Activated CD8-positive, alpha-beta memory T cell treated with anti-CD3 and anti-CD28 coated beads, Interleukin-2, amount 50 U/mL, for 1 hour (primary cell): ENCODE results near the gene GUCA2B.

Experiments
- DNase-seq: peaks from one replicate; pipeline ENCODE4 v3.0.0-alpha.2; 2020; ENCODE audit errors: extremely low read depth

GUCA2B gene

GRCh38 chr1:42152907-42153600, at the start of gene GUCA2B:
GUCA2B (plus strand) TSS chr1:42153410; CDS start chr1:42153451, 41 bp downstream.
- no peak for DNase-seq

DNA sequence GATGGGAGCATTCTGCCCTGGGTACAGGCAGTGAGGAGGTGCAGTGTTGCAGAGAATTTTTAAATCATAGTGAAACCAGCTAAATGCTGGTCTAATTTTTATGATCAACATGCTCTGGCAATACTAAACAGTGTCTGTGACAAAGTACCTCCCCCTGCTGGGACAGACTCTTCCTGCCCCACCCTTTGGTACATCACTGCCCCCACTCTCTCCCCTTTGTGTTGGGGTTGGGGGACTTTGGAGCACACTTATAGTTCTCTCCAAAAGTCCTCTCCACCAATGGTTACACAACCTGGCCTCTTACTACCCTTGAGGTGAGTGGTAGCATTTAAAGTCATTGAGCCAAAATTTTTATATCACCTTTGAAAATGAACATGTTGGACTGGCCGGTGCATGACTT, 48.2 kb upstream of the GUCA2B start:
- no peak for DNase-seq

DNA sequence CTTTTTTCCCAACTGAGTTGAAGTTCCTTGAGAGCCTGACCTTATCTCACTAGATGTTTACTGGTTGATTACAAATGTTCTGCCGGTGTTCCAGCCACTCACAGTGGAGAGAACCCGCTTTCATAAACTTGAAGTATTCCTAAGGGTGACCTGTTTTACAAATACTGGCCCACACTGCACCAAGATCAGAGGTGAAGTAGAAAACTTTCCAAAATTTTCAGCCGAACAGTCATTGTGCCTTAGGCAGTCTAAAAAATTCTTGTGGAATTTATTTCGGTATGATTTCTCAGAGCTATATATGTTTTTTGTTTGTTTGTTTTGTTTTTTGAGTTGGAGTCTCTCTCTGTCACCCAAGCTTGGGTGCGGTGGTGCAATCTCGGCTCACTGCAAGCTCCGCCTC, 44.9 kb upstream of the GUCA2B start:
- DNase-seq, result no peak

- no peak for DNase-seq
Measured at GRCh38 chr1:42109600-42109999, 43.6 kb upstream of the GUCA2B start.

GRCh38 chr1:42114229-42114628, 39.0 kb upstream of the GUCA2B start:
- DNase-seq, result no peak

- DNase-seq, result no peak
Measured at GRCh38 chr1:42117214-42117613, 36.0 kb upstream of the GUCA2B start.

DNA sequence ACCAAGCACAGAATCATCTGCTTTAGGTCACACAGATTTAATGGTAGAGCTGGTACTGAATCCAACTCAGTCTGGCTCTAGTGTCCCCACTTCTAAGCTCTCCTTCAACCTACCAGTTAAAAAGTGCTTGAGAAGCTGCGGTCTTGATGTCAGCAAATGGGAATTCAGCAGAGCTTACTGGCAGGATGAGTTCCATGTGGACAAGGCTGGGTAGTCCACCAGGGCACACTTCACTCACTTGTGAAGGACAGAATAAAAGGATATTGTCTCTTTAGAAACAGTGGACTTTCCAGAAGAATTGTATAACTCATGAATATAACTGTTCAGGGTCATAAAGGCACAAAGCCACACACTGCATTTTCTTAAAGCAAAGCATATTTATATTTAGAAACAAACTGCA, 35.1 kb upstream of the GUCA2B start:
- no peak for DNase-seq

- no peak for DNase-seq
Measured at GRCh38 chr1:42122408-42122807, 30.8 kb upstream of the GUCA2B start.

DNA sequence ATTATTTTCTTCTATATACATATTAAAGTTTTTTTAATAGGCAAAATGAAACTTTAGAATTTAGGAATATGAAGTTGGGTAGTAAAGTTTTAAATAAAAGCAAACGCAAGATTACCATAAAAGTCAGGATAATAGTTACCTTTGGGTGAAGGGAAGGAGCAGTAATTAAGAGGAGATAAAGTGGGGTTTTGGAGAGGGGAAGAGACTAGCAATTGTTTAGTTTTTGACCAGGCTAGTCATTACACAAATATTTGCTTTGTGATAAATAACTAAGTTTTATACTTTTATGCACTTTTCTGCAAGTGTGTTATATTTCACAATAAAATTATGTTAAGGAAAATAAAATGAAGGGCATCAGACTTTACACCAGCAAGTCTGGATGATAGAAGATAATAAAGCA, 27.7 kb upstream of the GUCA2B start:
- no peak for DNase-seq

DNA sequence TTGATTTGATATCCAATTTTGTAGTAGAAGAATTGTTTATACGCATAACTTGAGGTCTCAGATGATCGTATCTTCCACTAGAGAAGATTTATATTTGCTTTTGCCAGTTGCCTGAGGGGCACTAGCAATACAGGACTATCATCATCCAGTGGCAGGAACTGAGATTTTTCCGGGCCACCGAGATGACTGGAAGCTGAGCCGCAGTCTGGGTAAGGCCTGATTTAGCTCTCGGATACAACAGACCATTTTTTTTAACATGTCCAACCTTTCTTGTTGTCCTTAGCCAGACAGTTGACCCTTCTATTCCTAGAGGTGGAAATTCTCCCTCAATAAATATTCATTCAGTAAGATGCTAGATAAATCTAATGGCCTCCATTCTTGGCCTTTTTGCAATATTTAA, 25.4 kb upstream of the GUCA2B start:
- DNase-seq, result no peak

GRCh38 chr1:42128499-42128898, 24.7 kb upstream of the GUCA2B start:
- no peak for DNase-seq

- no peak for DNase-seq
Measured at GRCh38 chr1:42128964-42129363, 24.2 kb upstream of the GUCA2B start.

- DNase-seq, result no peak
Measured at GRCh38 chr1:42130061-42130660, 23.0 kb upstream of the GUCA2B start.

DNA sequence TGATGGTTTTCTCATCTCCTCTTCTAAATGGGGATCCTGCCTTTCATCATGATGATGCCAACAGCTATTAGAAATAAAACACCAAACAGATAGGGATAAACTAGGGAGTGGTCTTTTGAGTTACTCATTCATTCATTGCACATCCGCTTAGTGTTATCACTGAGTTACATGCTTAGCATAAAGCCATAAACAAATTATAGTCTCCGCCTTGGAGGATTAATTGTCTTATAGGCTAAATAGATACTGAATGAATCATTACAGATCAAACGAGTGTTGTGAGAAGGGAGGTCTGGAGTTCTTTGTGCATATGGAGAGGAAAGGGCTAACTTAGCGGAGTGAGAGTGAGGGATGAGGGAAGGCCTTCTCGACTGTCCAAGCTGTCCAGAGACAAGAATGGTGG, 19.8 kb upstream of the GUCA2B start:
- no peak for DNase-seq

DNA sequence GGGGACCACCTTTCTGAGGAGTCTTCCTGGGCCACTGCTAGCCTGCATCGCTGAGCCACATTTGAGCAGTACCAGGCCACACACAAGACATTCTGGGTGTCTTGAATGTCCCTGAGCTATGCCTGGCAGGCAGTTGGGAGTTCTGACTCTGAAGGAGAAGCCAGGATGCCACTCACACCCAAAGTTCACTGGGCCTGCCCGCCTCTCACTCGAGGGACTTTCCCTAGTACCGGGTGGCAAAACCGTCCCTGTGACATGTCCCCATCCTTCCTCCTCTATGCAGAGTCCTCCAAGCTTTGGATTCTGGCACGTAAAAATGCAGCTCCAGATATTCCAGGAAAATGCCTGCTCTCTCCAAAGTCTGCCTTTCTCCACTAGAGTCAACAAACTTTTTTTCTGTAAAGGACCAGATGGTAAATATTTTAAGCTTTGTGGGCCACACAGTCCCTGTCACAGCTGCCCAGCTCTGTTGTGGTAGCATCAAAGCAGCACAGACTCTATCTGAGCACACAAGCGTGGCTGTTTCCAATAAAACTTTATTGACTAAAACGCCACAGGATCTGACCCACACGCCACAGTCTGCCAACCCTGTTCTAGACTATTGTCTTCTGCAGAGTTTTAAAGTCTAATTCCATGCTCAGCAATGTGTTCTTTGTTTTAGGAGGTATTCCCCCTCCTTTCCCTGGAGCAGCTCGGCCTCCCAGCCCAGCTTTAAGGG, 19.2 kb upstream of the GUCA2B start:
- DNase-seq, result no peak

DNA sequence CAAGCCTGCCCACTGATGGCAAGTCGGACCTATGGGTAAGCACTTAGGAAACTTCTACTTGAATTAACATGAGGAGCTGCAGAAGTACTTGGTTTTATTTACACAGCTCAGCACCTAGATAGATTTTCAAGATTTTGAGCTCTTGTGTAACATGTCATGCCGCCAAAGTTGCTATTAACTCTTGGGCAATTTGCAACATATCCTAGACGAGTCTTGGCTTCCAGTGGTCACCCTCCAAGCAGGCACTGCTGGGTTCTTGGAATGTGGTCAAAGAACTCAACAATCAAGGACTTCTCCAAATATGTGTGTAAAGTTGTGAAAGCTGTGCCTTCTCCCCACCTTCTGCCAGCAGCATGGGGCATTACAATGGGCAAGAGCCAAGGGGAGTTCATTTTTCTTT, 17.8 kb upstream of the GUCA2B start:
- no peak for DNase-seq

- DNase-seq, result no peak
Measured at GRCh38 chr1:42136466-42136865, 16.7 kb upstream of the GUCA2B start.

DNA sequence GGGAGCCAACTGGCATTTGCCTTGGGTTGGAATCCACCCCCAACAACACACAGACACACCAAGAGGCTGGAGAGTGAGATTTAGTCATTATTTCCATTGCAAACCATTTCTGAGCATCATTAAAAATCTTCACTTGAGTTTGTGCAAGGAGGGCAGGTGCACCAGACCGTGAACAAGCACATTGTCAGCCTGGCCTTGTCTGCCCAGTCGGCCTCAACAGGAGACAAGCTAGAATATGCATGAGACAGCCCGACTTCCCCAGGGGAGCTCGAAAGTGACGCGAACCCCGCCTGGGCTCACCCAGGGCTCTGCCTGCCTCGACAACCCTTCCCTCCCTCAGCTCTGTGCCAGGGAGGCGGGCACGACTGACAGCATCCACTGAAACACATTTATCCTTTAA, 15.4 kb upstream of the GUCA2B start:
- DNase-seq, result no peak

DNA sequence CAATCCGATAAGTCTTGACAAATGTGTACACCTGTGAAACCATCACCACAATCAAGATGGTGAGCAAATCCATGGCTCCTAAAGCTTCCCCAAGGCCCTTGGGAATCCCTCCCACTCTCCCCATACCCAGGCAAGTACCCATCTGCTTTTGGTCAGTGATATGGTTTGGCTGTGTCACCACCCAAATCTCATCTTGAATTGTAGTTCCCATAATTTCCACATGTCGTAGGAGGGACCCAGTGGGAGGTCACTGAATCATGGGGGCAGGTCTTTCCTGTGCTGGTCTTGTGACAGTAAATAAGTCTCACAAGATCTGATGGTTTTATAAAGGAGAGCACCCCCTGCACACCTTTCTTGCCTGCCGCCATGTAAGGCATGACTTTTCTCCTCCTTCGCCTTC, 14.6 kb upstream of the GUCA2B start:
- no peak for DNase-seq

GRCh38 chr1:42139444-42139843, 13.8 kb upstream of the GUCA2B start:
- DNase-seq, result no peak

GRCh38 chr1:42140191-42140590, 13.0 kb upstream of the GUCA2B start:
- no peak for DNase-seq

- DNase-seq, result no peak
Measured at GRCh38 chr1:42141978-42142377, 11.2 kb upstream of the GUCA2B start.
